ENCODE data around the gene GEN1. TPM values are rescaled to one million over a fixed set of nuclear protein-coding genes. Genes with fewer than 3 reads are reported as not detected.

Gene GEN1
- 1 to 10 TPM; 7.5 to 9.6 TPM for total RNA-seq
- 10 to 100 TPM; 15.2 to 31.4 (median 20.1) TPM for polyA plus RNA-seq (ENCODE audit: insufficient read length in 6 of 6)
- long read RNA-seq, donor 1, full-length matches to known transcripts, result 19 of 19 reads
- long read RNA-seq, donor 1, partial matches to known transcripts, result 0 of 19 reads
- long read RNA-seq, donor 1, other reads (novel, unspliced or antisense), result 0 of 19 reads
- long read RNA-seq, donor 2, full-length matches to known transcripts, result 20 of 31 reads
- long read RNA-seq, donor 2, partial matches to known transcripts, result 11 of 31 reads
- long read RNA-seq, donor 2, other reads (novel, unspliced or antisense), result 0 of 31 reads
- long read RNA-seq, donor 3, full-length matches to known transcripts, result 7 of 7 reads
- long read RNA-seq, donor 3, partial matches to known transcripts, result 0 of 7 reads
- long read RNA-seq, donor 3, other reads (novel, unspliced or antisense), result 0 of 7 reads
- long read RNA-seq, donor 4, result 0 reads
- long read RNA-seq, donor 5, transcript GEN1-208 (1 exons, 1,864 nt), result major isoform, 7 of 7 reads
- long read RNA-seq, donor 5, partial matches to known transcripts, result 0 of 7 reads
- long read RNA-seq, donor 5, other reads (novel, unspliced or antisense), result 0 of 7 reads
- long read RNA-seq, donor 6, partial matches to known transcripts, result 0 of 4 reads
- long read RNA-seq, donor 6, other reads (novel, unspliced or antisense), result 0 of 4 reads
- long read RNA-seq, donor 7, full-length matches to known transcripts, result 5 of 5 reads
- long read RNA-seq, donor 7, partial matches to known transcripts, result 0 of 5 reads
- long read RNA-seq, donor 7, other reads (novel, unspliced or antisense), result 0 of 5 reads
- long read RNA-seq, donor 8, full-length matches to known transcripts, result 4 of 4 reads
- long read RNA-seq, donor 8, partial matches to known transcripts, result 0 of 4 reads
- long read RNA-seq, donor 8, other reads (novel, unspliced or antisense), result 0 of 4 reads
- long read RNA-seq, donor 9, result 0 reads
- long read RNA-seq, donor 10, result 0 reads
- long read RNA-seq, donor 11, full-length matches to known transcripts, result 3 of 3 reads
- long read RNA-seq, donor 11, partial matches to known transcripts, result 0 of 3 reads
- long read RNA-seq, donor 11, other reads (novel, unspliced or antisense), result 0 of 3 reads
- long read RNA-seq, donor 12, full-length matches to known transcripts, result 8 of 8 reads
- long read RNA-seq, donor 12, partial matches to known transcripts, result 0 of 8 reads
- long read RNA-seq, donor 12, other reads (novel, unspliced or antisense), result 0 of 8 reads

GRCh38 chr2:17753803-17754663, at the start of gene GEN1, which contains the start of gene SMC6:
GEN1 (plus strand) TSS chr2:17754138; CDS start chr2:17759944, 5,806 bp downstream.
SMC6 (minus strand) TSS chr2:17753810; CDS start chr2:17745946, 7,864 bp downstream.
- intact Hi-C loops (cut with DNase I), result no loop called here
- Histone ChIP-seq H3K36me3 (no peaks in the 10 kb centered on the region), H3K9me3 (no peaks in the 10 kb centered on the region), H3K4me1 (peaks cover 0 to 33% of the 10 kb centered on the region in 2 donors), H3K27me3 (no peaks in the 10 kb centered on the region), H3K4me3 (peak within 1 kb of the TSS; percentile 89 to 93), H3K27ac (peak within 1 kb of the TSS; percentile 97 to 99)
- DNase-seq (peak; percentile 89 to 98 (median 94)), ATAC-seq (peak; percentile 95)
- no peak for TF ChIP-seq CTCF (IDR thresholded peaks at IDR 0.05)

DNA sequence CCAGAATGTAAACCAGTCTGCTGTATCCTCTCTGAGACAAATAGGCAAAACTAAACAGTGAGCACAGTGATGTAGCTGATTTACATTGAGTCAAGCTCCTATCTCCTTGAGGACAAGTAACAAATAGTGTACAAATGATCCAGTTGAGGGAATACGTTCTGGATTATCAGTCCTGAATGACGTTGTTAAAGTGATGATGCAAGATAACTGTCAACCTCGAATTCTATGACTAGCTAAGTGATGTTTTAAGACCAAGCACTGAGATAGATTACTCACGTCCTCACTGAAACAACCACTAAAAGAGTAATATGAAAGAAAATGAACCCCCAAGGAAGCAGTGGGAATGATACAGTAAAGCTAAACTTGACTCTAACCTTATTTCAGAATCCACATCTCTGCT, 47.1 kb upstream of the GEN1 start:
- Histone ChIP-seq H3K27me3 (no peaks in the 10 kb centered on the region), H3K27ac (no peak overlapping the region), H3K4me3 (no peak overlapping the region), H3K36me3 (peaks cover 0 to 79% of the 10 kb centered on the region in 2 donors), H3K9me3 (no peaks in the 10 kb centered on the region), H3K4me1 (no peaks in the 10 kb centered on the region)
- ATAC-seq (no peak), DNase-seq (no peak)
- intact Hi-C loops (cut with DNase I), result no loop called here
- no peak for TF ChIP-seq CTCF (IDR thresholded peaks at IDR 0.05)

GRCh38 chr2:17708501-17708900, 45.4 kb upstream of the GEN1 start:
- Histone ChIP-seq H3K9me3 (no peaks in the 10 kb centered on the region), H3K4me1 (no peaks in the 10 kb centered on the region), H3K36me3 (peaks cover 4 to 79% of the 10 kb centered on the region in 2 donors), H3K27me3 (no peaks in the 10 kb centered on the region), H3K4me3 (no peak overlapping the region), H3K27ac (no peak overlapping the region)
- intact Hi-C loops (cut with DNase I), result no loop called here
- ATAC-seq, result no peak
- no peak for TF ChIP-seq CTCF (IDR thresholded peaks at IDR 0.05)
- no peak for DNase-seq

GRCh38 chr2:17709897-17710296, 44.0 kb upstream of the GEN1 start:
- intact Hi-C loops (cut with DNase I), result loop anchor here in 1 of 2 donors (10.0 kb wide), 1 partner anchor 115 kb away; no protein-coding TSS in a partner anchor
- peaks cover 4 to 82% of the 10 kb centered on the region in 2 donors for H3K36me3 ChIP-seq

More at GRCh38 chr2:17709897-17710296, 44.0 kb upstream of the GEN1 start:
- H3K4me1 ChIP-seq, result no peaks in the 10 kb centered on the region
- H3K4me3 ChIP-seq, result no peak overlapping the region
- TF ChIP-seq CTCF (IDR thresholded peaks at IDR 0.05), result no peak
- DNase-seq (no peak), ATAC-seq (no peak)
- no peaks in the 10 kb centered on the region for H3K9me3 ChIP-seq
- H3K27me3 ChIP-seq, result no peaks in the 10 kb centered on the region
- no peak overlapping the region for H3K27ac ChIP-seq
